Heart right ventricle (tissue), 16 donors: ENCODE measurements around the gene REXO1. TPM values are rescaled to one million over a fixed set of nuclear protein-coding genes. Genes with fewer than 3 reads are reported as not detected.

ENCODE experiments used
- ATAC-seq, 8 donors: fragments of 200-7000 bp; cut with Tn5 transposase; one replicate each; pipeline ENCODE4 v1.9.1; 2020; ENCODE audit warnings: mild to moderate bottlenecking in 8 of 8, moderate library complexity in 8 of 8, moderate number of reproducible peaks in 1 of 8
- DNase-seq, 2 donors: peaks; one replicate each; pipeline ENCODE4 v3.0.0-alpha.2; 2020
- H3K27ac ChIP-seq, 10 donors: fragments of 200-600 bp; sonication (generic) in 2 of 10; one replicate each; pipeline versions ENCODE4 v1.5.0 to v1.8.0; 2020 to 2022; ENCODE audit warnings: mild to moderate bottlenecking in 3 of 10
- H3K27me3 ChIP-seq, 7 donors: fragments of 200-600 bp; one replicate each; pipeline ENCODE4 v1.8.0; 2021 to 2022; ENCODE audit warnings: mild to moderate bottlenecking in 2 of 7
- H3K36me3 ChIP-seq, 9 donors: fragments of 200-600 bp; sonication (generic) in 1 of 9; one replicate each; pipeline versions ENCODE4 v1.5.0 to v1.8.0; 2020 to 2022; ENCODE audit warnings: mild to moderate bottlenecking in 2 of 9
- H3K4me1 ChIP-seq, 9 donors: fragments of 200-600 bp; sonication (generic) in 1 of 9; one replicate each; pipeline versions ENCODE4 v1.5.0 to v1.8.0; 2020 to 2022; ENCODE audit warnings: mild to moderate bottlenecking in 4 of 9
- H3K4me3 ChIP-seq, 10 donors: fragments of 200-600 bp; sonication (generic) in 2 of 10; one replicate each; pipeline versions ENCODE4 v1.5.0 to v1.8.0; 2020 to 2022; ENCODE audit warnings: mild to moderate bottlenecking in 7 of 10, moderate library complexity in 2 of 10
- H3K9me3 ChIP-seq, 11 donors: fragments of 200-600 bp in 10 of 11; sonication (generic) in 2 of 11; one replicate each; pipeline versions ENCODE4 v1.5.0 to v1.8.0; 2013 to 2022; ENCODE audit warnings: mild to moderate bottlenecking in 2 of 11, control low read depth in 1 of 11, moderate library complexity in 1 of 11
- WGBS, 2 donors: extraction: QIAGEN DNeasy Blood & Tissue Kit; methylation state at CpG; one replicate each; pipeline ENCODE4 v1.1.7; 2013; ENCODE audit warnings: inconsistent platforms in 1 of 2; 5-methylcytosine and 5-hydroxymethylcytosine counted together
- intact Hi-C, 10 donors: fragments of 100-400 bp; cut with DNase I; formaldehyde crosslinking; loops; one replicate each; pipeline versions ENCODE4 v1.11.1 to v1.14.2; 2022
- polyA plus RNA-seq, 2 donors: library from polyadenylated mRNA; stranded (reverse); fragments of 200-250 nt; gene quantifications; one replicate each; pipeline ENCODE4 v1.2.3, GENCODE V29; 2013
- total RNA-seq, 10 donors: library from RNA; stranded (reverse); fragmentation: NEBNext Ultra II Directional in 3 of 10; extraction: Animal tissue kit (Norgen Biotek cat#: 25700) in 3 of 10; gene quantifications; one replicate each; pipeline versions ENCODE4 v1.2.1 to v1.2.4, GENCODE V29; 2021 to 2023
- TF ChIP-seq, protein P1 (sequence below), 9 donors: fragments of 200-600 bp; sonication (generic) in 2 of 9; IDR thresholded peaks; one replicate each; pipeline versions ENCODE4 v1.5.0 to v1.8.0; 2021 to 2022; ENCODE audit warnings: antibody characterized with exemption in 9 of 9, mild to moderate bottlenecking in 5 of 9, moderate library complexity in 1 of 9
- donor health status: Arrhythmogenic right ventricular cardiomyopathy.
- donor health status: ischemic (EF 13 %, LVEDD 7.1; RV severe dilation, severe dysfunction).
- donor health status: healthy with polysubstance abuse.
- donor health status: DM: no; HTN: yes; CAD: no.
- donor health status: DM: no; HTN: no; CAD: no.
- donor health status: ischemic (EF 25% LVEDD 6.9; RV normal size, moderate dysfunction).
- donor health status: ischemic (EF 25% LVEDD 5.7; RV mildly dilated, moderate dysfunction).
- donor health status: healthy.
- donor health status: DM: yes; HTN: yes; CAD: no.
- donor health status: Ischemic cardiomyopathy.
- donor health status: ischemic (EF 35%, LVEDD 5.7; RV mildly dilated, moderate dysfunction).
- donor health status: nonischemic (EF 11% LVEDD 7.7; RV severe dilation, severe dysfunction).
- donor health status: DM: yes; HTN: yes; CAD: no.
- donor health status: PGD.
- donor health status: ischemic (EF 29% LVEDD 5.4; RV normal size, mild dysfunction).
- donor health status: nonischemic (EF 23%, LVEDD 6.1; RV moderate dilation, normal function).

REXO1 gene
- total and polyA plus RNA-seq, 12 donors = 13.1 to 20.6 (median 16.5) TPM

DNA sequence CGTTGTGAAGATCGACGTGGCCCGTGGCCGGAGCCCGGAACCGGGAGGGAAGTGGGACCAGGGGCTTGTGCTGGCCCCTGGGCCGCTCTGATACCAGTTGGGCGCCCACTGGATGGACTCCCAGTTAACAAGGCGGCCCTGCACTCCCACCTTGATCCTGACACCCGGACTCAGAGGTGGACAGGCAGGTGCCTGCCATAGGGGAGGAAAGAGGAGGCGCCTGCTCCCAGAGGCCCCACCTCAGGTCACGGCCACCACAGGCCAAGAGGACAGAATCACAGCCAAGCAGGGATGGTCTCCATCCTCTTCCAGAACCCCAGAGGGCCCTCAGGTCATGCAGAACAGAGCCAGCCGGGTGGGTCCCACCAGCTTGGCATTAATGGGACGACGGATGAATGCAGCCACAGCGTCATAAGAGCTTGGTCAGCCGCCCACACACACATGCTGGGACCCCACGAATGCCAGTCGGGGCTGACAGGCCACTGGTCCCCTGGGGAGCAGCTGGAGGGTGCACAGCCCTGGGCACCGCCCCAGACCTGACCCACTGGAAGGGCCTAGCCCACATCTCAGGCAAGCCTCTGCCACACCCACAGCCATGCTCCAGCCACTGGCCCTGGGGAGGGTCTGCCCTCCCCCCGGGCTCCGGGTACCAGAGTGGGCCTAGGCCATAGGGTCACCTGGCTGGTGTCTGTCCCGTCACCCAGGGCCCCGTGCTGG, 24.7 kb upstream of the REXO1 start:
- H3K9me3 ChIP-seq = no peaks in the 10 kb centered on the region
- peaks cover 21 to 56% (median 46%) of the 10 kb centered on the region in 9 donors for H3K4me1 ChIP-seq
- no peak for DNase-seq
- peaks cover 0 to 27% (median 0%) of the 10 kb centered on the region in 9 donors for H3K36me3 ChIP-seq
- 68 to 77% methylated on average over 25 of the region's 25 CpGs for WGBS, 2 donors
- TF ChIP-seq, protein P1, sequence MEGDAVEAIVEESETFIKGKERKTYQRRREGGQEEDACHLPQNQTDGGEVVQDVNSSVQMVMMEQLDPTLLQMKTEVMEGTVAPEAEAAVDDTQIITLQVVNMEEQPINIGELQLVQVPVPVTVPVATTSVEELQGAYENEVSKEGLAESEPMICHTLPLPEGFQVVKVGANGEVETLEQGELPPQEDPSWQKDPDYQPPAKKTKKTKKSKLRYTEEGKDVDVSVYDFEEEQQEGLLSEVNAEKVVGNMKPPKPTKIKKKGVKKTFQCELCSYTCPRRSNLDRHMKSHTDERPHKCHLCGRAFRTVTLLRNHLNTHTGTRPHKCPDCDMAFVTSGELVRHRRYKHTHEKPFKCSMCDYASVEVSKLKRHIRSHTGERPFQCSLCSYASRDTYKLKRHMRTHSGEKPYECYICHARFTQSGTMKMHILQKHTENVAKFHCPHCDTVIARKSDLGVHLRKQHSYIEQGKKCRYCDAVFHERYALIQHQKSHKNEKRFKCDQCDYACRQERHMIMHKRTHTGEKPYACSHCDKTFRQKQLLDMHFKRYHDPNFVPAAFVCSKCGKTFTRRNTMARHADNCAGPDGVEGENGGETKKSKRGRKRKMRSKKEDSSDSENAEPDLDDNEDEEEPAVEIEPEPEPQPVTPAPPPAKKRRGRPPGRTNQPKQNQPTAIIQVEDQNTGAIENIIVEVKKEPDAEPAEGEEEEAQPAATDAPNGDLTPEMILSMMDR (IDR thresholded peaks at IDR 0.05) = no peak
- intact Hi-C loops = loop anchor here in 1 of 10 donors (2.0 kb wide), 1 partner anchor 62 kb away; no protein-coding TSS in a partner anchor
- H3K27ac ChIP-seq = peak overlapping the region; percentile 80 to 99 (median 95)
- ATAC-seq = peak in 4 of 8 donors; percentile 2 to 33 (median 6)
- peak overlapping the region in 9 of 10 donors; percentile 12 to 100 (median 89) for H3K4me3 ChIP-seq
- no peaks in the 10 kb centered on the region for H3K27me3 ChIP-seq

DNA sequence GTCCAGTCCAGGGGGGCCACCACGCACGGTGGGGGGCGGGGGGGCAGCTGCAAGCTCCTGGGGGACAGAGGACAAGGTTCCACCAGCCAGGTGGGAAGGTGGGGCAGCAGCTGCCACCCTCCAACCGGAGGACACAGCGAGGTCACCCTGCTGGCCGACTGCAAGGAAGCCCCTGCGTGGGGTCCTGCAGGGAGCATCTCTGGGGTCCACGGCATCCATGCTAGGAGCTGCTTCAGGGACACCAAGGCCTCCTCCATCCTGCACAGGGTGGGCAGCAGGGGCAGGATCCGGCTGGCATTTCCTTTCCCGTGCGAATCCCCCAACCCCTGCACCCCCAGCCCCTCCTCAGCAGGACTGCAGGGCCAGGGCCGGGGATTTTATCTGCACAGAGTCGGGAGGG, 23.3 kb upstream of the REXO1 start:
- H3K27me3 ChIP-seq = no peaks in the 10 kb centered on the region
- ATAC-seq (no peak), DNase-seq (no peak)
- H3K27ac ChIP-seq = peak overlapping the region in 5 of 10 donors; percentile 5 to 99 (median 96)
- H3K36me3 ChIP-seq = peaks cover 0 to 27% (median 0%) of the 10 kb centered on the region in 9 donors
- intact Hi-C loops = loop anchor here in 1 of 10 donors (2.0 kb wide), 1 partner anchor 63 kb away; no protein-coding TSS in a partner anchor
- H3K4me1 ChIP-seq = peaks cover 21 to 51% (median 43%) of the 10 kb centered on the region in 9 donors
- H3K9me3 ChIP-seq = no peaks in the 10 kb centered on the region
- TF ChIP-seq, protein P1 (IDR thresholded peaks at IDR 0.05) = no peak
- 88% methylated on average over 13 of the region's 13 CpGs for WGBS, 2 donors
- no peak overlapping the region for H3K4me3 ChIP-seq

GRCh38 chr19:1871140-1871597, 22.9 kb upstream of the REXO1 start:
- DNase-seq (no peak), ATAC-seq (no peak)
- TF ChIP-seq, protein P1 (IDR thresholded peaks at IDR 0.05) = no peak
- Histone ChIP-seq H3K27ac (peak overlapping the region in 1 of 10 donors; percentile 99), H3K9me3 (no peaks in the 10 kb centered on the region), H3K36me3 (peaks cover 0 to 27% (median 0%) of the 10 kb centered on the region in 9 donors), H3K4me1 (peaks cover 17 to 46% (median 39%) of the 10 kb centered on the region in 9 donors), H3K27me3 (no peaks in the 10 kb centered on the region), H3K4me3 (no peak overlapping the region)
- intact Hi-C loops = no loop called here
- WGBS, 2 donors = 85 to 88% methylated on average over 15 of the region's 15 CpGs

DNA sequence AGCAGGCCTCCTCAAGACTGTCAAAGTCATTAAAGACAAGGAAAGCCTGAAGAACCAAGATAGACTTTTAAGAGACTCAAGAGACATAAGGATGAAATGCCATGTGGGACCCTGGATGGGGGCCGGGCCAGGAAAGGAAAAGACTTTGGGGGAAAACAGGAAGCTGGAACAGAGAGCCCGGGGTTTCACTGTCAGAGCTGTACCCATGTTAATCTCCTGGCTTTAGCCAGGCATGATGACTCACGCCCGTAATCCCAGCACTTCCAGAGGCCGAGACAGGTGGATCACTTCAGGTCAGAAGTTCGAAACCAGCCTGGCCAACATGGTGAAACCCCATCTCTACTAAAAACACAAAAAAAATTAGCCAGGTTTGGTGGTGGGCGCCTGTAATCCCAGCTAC, 20.7 kb upstream of the REXO1 start:
- intact Hi-C loops = loop anchor here in 2 of 10 donors (5.0 to 10.0 kb wide), 2 partner anchors 68 to 196 kb away; no protein-coding TSS in a partner anchor
- WGBS, 2 donors = 81 to 86% methylated on average over 7 of the region's 7 CpGs
- peaks cover 0 to 27% (median 0%) of the 10 kb centered on the region in 9 donors for H3K36me3 ChIP-seq
- H3K9me3 ChIP-seq = no peaks in the 10 kb centered on the region
- peaks cover 13 to 45% (median 31%) of the 10 kb centered on the region in 9 donors for H3K4me1 ChIP-seq
- H3K4me3 ChIP-seq = no peak overlapping the region
- no peaks in the 10 kb centered on the region for H3K27me3 ChIP-seq
- TF ChIP-seq, protein P1 (IDR thresholded peaks at IDR 0.05) = no peak
- no peak overlapping the region for H3K27ac ChIP-seq
- DNase-seq (no peak), ATAC-seq (no peak)
